Transverse colon (tissue), 3 donors: ENCODE results near the gene CHN1.

ENCODE experiments used
- POLR2A ChIP-seq: fragments of 450-650 bp; IDR thresholded peaks from one replicate; pipeline ENCODE4 v1.6.1; 2016; ENCODE audit warnings: antibody characterized with exemption, mild to moderate bottlenecking, moderate library complexity
- POLR2AphosphoS5 ChIP-seq, 3 donors: sonication (generic); formaldehyde crosslinking; IDR thresholded peaks; one replicate each; pipeline ENCODE4 v1.6.1; 2016; ENCODE audit warnings: antibody characterized with exemption in 3 of 3

DNA sequence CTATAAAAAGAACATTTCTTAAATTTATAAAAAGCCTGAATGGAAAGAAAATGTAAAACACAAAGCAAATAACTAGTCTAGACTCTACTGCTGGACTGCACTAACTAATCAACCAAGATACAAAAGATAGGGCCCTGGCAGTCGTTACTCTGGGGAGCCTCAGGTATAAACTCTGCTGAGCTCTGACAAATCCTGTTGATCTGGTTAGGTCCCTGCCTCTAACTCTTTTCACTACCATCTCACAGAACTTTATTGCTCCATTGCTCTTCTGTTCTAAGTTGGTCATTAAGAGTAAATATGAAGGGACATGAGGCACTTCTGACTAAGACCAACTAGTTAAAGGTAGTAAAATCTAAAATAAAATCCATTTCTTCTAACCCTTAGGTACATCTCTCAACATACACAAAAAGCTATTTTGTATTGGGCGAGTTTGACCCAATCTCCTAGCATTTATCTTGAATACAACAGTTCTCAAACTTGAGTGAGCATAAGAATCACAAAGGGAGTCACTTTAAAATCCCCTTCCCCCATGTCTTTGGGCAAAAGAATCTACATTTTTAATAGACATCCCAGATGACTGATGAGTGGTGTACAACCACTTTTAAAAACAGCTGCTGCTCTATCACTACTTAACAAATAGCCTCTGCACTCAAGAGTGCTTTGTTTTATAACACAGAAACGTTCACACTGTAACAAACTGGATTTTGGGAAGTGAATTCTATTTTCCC lies 2.5 kb downstream of the CHN1 start:
- no peak for TF ChIP-seq POLR2AphosphoS5 (IDR thresholded peaks at IDR 0.05)
- no peak for TF ChIP-seq POLR2A
